Right lobe of liver (tissue), 6 donors: Measurements from ENCODE around the gene CYTH4. TPM values are rescaled to one million over a fixed set of nuclear protein-coding genes. Genes with fewer than 3 reads are reported as not detected.
A peak's percentile ranks its signal among the peaks of the same experiment; 100 is the strongest.

ENCODE experiments used
- ATAC-seq, 4 donors: fragments of 200-7000 bp; cut with Tn5 transposase; one replicate each; pipeline ENCODE4 v1.9.1; 2020; ENCODE audit warnings: mild to moderate bottlenecking in 4 of 4, moderate library complexity in 4 of 4
- DNase-seq, 3 donors: peaks; one replicate each; pipeline ENCODE4 v3.0.0-alpha.2; 2020
- H3K27ac ChIP-seq, 3 donors: fragments of 200-600 bp; one replicate each; pipeline ENCODE4 v1.8.0; 2022
- H3K27me3 ChIP-seq, 2 donors: fragments of 200-600 bp; one replicate each; pipeline ENCODE4 v1.8.0; 2022
- H3K36me3 ChIP-seq, 4 donors: fragments of 200-600 bp; sonication (generic) in 1 of 4; one replicate each; pipeline versions ENCODE4 v1.5.1 to v1.8.0; 2017 to 2022; ENCODE audit warnings: control low read depth in 1 of 4
- H3K4me1 ChIP-seq, 4 donors: fragments of 200-600 bp; sonication (generic) in 1 of 4; one replicate each; pipeline versions ENCODE4 v1.5.1 to v1.8.0; 2017 to 2022; ENCODE audit warnings: control low read depth in 1 of 4
- H3K4me3 ChIP-seq, 3 donors: fragments of 200-600 bp; one replicate each; pipeline ENCODE4 v1.8.0; 2022
- H3K9me3 ChIP-seq, 4 donors: fragments of 200-600 bp; sonication (generic) in 1 of 4; one replicate each; pipeline versions ENCODE4 v1.5.1 to v1.8.0; 2017 to 2022; ENCODE audit warnings: control low read depth in 1 of 4
- POLR2A ChIP-seq: fragments of 450-650 bp; IDR thresholded peaks from one replicate; pipeline ENCODE4 v1.6.1; 2017; ENCODE audit warnings: antibody characterized with exemption, mild to moderate bottlenecking
- WGBS: methylation state at CpG from one replicate; pipeline ENCODE4 v1.1.6; 2018; ENCODE audit warnings: low coverage, low lambda C conversion rate; ENCODE audit not compliant: insufficient coverage; ENCODE audit errors: missing lambda C conversion rate; 5-methylcytosine and 5-hydroxymethylcytosine counted together
- intact Hi-C, 2 donors: fragments of 100-400 bp; cut with DNase I; formaldehyde crosslinking; loops; one replicate each; pipeline versions ENCODE4 v1.11.2 to v1.14.1; 2022
- total RNA-seq, 6 experiments: library from RNA; depleted of rRNA in 2 of 6; stranded (reverse); fragments of >200 nt in 2 of 6; fragmentation: NEBNext Ultra II Directional in 3 of 6; extraction: Animal tissue kit (Norgen Biotek cat#: 25700) in 3 of 6; gene quantifications; one replicate each; pipeline versions ENCODE4 v1.1.0 to v1.2.4, GENCODE V29; 2016 to 2023
- TF ChIP-seq, protein P1 (sequence below), 4 donors: fragments of 200-600 bp in 3 of 4; fragments of 450-650 bp in 1 of 4; IDR thresholded peaks; one replicate each; pipeline versions ENCODE4 v1.5.1 to v1.8.0; 2016 to 2022; ENCODE audit warnings: antibody characterized with exemption in 4 of 4, mild to moderate bottlenecking in 2 of 4
- donor health status: DM: no; HTN: yes; CAD: no.
- donor health status: DM: no; HTN: no; CAD: no.
- donor health status: DM: no; HTN: no; CAD: no.
- donor health status: DM: no; HTN: yes; CAD: no.
- donor health status: DM: no; HTN: yes; CAD: no.

The CYTH4 gene
- total RNA-seq, 6 experiments from 2014 or later: 2.9 to 12.8 (median 4.0) TPM

DNA sequence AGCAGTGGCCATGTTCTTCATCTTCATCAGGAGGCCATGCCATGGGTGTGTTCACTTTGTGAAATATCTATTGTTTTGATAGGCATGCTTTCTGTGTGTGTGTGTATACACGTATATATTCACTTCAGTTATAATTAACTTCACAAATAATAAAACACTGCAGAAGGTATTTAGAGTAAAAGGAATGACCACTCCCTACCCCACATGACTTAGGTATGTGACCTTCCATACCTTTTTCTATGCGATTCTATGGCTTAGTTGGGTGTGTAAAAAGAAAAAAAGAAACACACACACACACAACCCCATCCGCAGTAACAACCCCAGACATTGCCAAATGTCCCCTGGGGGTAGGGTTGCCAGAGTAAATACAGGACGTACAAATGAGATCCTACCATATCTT lies 72.0 kb downstream of the CYTH4 start:
- intact Hi-C loops: no loop called here
- H3K27ac ChIP-seq: no peak overlapping the region
- H3K36me3 ChIP-seq: no peaks in the 10 kb centered on the region
- no peak for DNase-seq
- ATAC-seq: no peak
- no peaks in the 10 kb centered on the region for H3K9me3 ChIP-seq
- no peaks in the 10 kb centered on the region for H3K27me3 ChIP-seq
- H3K4me3 ChIP-seq: no peak overlapping the region
- 72% methylated on average over 4 of the region's 4 CpGs for WGBS
- TF ChIP-seq, protein P1, sequence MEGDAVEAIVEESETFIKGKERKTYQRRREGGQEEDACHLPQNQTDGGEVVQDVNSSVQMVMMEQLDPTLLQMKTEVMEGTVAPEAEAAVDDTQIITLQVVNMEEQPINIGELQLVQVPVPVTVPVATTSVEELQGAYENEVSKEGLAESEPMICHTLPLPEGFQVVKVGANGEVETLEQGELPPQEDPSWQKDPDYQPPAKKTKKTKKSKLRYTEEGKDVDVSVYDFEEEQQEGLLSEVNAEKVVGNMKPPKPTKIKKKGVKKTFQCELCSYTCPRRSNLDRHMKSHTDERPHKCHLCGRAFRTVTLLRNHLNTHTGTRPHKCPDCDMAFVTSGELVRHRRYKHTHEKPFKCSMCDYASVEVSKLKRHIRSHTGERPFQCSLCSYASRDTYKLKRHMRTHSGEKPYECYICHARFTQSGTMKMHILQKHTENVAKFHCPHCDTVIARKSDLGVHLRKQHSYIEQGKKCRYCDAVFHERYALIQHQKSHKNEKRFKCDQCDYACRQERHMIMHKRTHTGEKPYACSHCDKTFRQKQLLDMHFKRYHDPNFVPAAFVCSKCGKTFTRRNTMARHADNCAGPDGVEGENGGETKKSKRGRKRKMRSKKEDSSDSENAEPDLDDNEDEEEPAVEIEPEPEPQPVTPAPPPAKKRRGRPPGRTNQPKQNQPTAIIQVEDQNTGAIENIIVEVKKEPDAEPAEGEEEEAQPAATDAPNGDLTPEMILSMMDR (IDR thresholded peaks at IDR 0.05): no peak
- no peak for TF ChIP-seq POLR2A
- no peaks in the 10 kb centered on the region for H3K4me1 ChIP-seq

DNA sequence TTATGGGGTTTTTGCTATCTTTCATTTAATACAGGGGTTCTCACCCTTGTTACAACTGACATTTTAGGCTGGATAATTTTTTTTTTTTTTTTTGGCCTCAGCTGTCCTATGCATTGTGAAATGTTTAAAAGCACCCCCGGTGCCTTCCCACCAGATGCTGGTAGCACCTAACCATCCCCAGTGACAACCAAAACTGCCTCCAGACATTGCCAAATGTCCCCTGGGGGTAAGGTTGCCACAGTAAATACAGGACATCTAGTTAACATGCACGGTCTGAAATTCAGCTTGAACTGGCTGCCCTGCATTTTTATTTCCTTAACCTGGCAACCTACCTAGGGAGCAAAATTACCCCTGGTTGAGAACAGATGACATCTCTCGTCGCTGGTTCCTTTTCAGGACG lies 72.4 kb downstream of the CYTH4 start:
- H3K9me3 ChIP-seq: no peaks in the 10 kb centered on the region
- no peak overlapping the region for H3K4me3 ChIP-seq
- no peaks in the 10 kb centered on the region for H3K4me1 ChIP-seq
- H3K27ac ChIP-seq: no peak overlapping the region
- ATAC-seq: no peak
- intact Hi-C loops: no loop called here
- no peaks in the 10 kb centered on the region for H3K36me3 ChIP-seq
- no peak for TF ChIP-seq POLR2A
- TF ChIP-seq, protein P1 (IDR thresholded peaks at IDR 0.05): no peak
- no peaks in the 10 kb centered on the region for H3K27me3 ChIP-seq
- 55% methylated on average over 2 of the region's 5 CpGs for WGBS
- DNase-seq: no peak

DNA sequence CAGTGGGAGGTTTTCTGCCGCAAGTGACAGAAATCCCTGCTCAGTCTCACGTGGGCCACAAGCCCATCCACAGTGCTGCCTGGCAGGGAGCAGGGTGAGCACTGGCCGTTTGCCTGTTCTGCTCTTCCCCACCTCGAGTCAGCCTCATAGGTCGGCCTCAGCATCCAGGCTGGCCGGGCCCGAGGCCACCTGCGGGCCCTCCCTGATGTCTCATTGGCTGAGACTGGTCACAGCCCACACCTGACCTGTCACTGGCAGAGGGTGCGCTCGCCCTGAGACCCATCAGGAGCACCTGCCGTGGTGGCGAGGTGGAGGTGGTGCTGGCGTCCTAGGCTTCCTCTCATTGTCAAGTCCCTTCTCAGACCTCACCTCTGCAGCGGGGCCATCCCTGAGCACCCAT lies 72.9 kb downstream of the CYTH4 start:
- Histone ChIP-seq H3K9me3 (no peaks in the 10 kb centered on the region), H3K4me1 (no peaks in the 10 kb centered on the region), H3K4me3 (no peak overlapping the region), H3K27me3 (no peaks in the 10 kb centered on the region), H3K36me3 (no peaks in the 10 kb centered on the region), H3K27ac (no peak overlapping the region)
- no peak for TF ChIP-seq POLR2A
- TF ChIP-seq, protein P1 (IDR thresholded peaks at IDR 0.05): no peak
- ATAC-seq (peak in 1 of 4 donors; percentile 5), DNase-seq (no peak)
- WGBS: 80% methylated on average over 1 of the region's 14 CpGs
- intact Hi-C loops: no loop called here

- intact Hi-C loops: no loop called here
- H3K36me3 ChIP-seq: no peaks in the 10 kb centered on the region
- WGBS: 79% methylated on average over 8 of the region's 8 CpGs
- H3K27me3 ChIP-seq: no peaks in the 10 kb centered on the region
- H3K4me1 ChIP-seq: no peaks in the 10 kb centered on the region
- no peak for TF ChIP-seq POLR2A
- TF ChIP-seq, protein P1 (IDR thresholded peaks at IDR 0.05): no peak
- H3K27ac ChIP-seq: no peak overlapping the region
- no peak overlapping the region for H3K4me3 ChIP-seq
- DNase-seq (no peak), ATAC-seq (no peak)
- H3K9me3 ChIP-seq: no peaks in the 10 kb centered on the region
Observed at GRCh38 chr22:37356922-37357321, 74.6 kb downstream of the CYTH4 start.
